K562 (cell line): ENCODE measurements around the gene RTN4. TPM values are rescaled to one million over a fixed set of nuclear protein-coding genes. Genes with fewer than 3 reads are reported as not detected.
A peak's percentile ranks its signal among the peaks of the same experiment; 100 is the strongest.

ENCODE experiments used
- ATAC-seq: fragments of 200-7000 bp; cut with Tn5 transposase; 3 replicates; pipeline ENCODE4 v1.9.1; 2020; ENCODE audit warnings: moderate library complexity
- BruUV-seq: library from RNA; stranded (reverse); fragments of 400-500 nt; replicated peaks from 2 replicates; lab custom pipeline; 2021; lab: Mats Ljungman, UMichigan
- CTCF ChIA-PET: fragments of 300-600 bp; formaldehyde crosslinking; extraction: SDS; loops from one replicate; lab custom pipeline; 2021; ENCODE audit warnings: low intra/inter-chr PET ratio; lab: Yijun Ruan, JAX
- POLR2A ChIA-PET: fragments of 300-600, 350-650 bp; sonication (Branson Sonifier 250); formaldehyde crosslinking; extraction: SDS; loops from one replicate; lab custom pipeline; 2021; ENCODE audit warnings: antibody characterized with exemption, inconsistent platforms; lab: Yijun Ruan, JAX
- DNase-seq, 4 experiments: peaks; one replicate each; pipeline versions ENCODE4 v3.0.0 to v3.0.0-alpha.2; 2011 to 2018; ENCODE audit warnings: low spot score in 3 of 4, mixed read lengths in 3 of 4; ENCODE audit errors: extremely low read depth in 1 of 4
- FAIRE-seq: peaks from 2 replicates; lab custom pipeline; 2011; peaks lifted over from hg19 to GRCh38; lab: Jason Lieb, UNC
- H2AFZ ChIP-seq: 2 replicates; pipeline ENCODE4 v1.6.0; 2011; ENCODE audit warnings: low read depth, low read length, control low read depth, inconsistent platforms
- H3K27ac ChIP-seq: fragments of 200-600 bp; 3 replicates; pipeline ENCODE4 v1.8.0; 2011; ENCODE audit warnings: low read depth, mild to moderate bottlenecking, control low read depth, inconsistent platforms, low read length, moderate library complexity, mixed read lengths; ENCODE audit errors: extremely low read depth
- H3K27me3 ChIP-seq, 2 experiments: fragments of 300-600 bp in 1 of 2; 2 replicates in 1 of 2; 3 replicates in 1 of 2; pipeline versions ENCODE4 v1.6.0 to v1.8.0; 2011; ENCODE audit warnings: inconsistent platforms in 2 of 2, low read length in 2 of 2, mild to moderate bottlenecking in 1 of 2, mixed read lengths in 1 of 2, moderate library complexity in 1 of 2; ENCODE audit not compliant: control insufficient read depth in 2 of 2, insufficient read depth in 2 of 2
- H3K36me3 ChIP-seq: fragments of 300-600 bp; 3 replicates; pipeline ENCODE4 v1.8.0; 2011; ENCODE audit warnings: mild to moderate bottlenecking, low read length, inconsistent platforms; ENCODE audit not compliant: control insufficient read depth, insufficient read depth
- H3K4me1 ChIP-seq, 2 experiments: fragments of 200-600 bp in 1 of 2; replicated peaks in 1 of 2; 2 replicates in 1 of 2; 3 replicates in 1 of 2; pipeline versions ENCODE4 v1.5.1 to v1.8.0; 2011; ENCODE audit warnings: inconsistent platforms in 2 of 2, low read length in 2 of 2, mild to moderate bottlenecking in 1 of 2, mixed read lengths in 1 of 2, moderate library complexity in 1 of 2; ENCODE audit not compliant: control insufficient read depth in 2 of 2, insufficient read depth in 2 of 2
- H3K4me2 ChIP-seq: 2 replicates; pipeline ENCODE4 v1.6.1; 2011; ENCODE audit warnings: low read length, control low read depth, inconsistent platforms, mixed read lengths; ENCODE audit not compliant: insufficient read depth
- H3K4me3 ChIP-seq: fragments of 200-600 bp; sonication (generic), shearing (Covaris generic); 2 replicates; pipeline ENCODE4 v1.5.1; 2016; ENCODE audit warnings: control low read depth, inconsistent platforms
- H3K79me2 ChIP-seq: fragments of 200-600 bp; 3 replicates; pipeline ENCODE4 v1.8.0; 2011; ENCODE audit warnings: low read length, inconsistent platforms; ENCODE audit not compliant: control insufficient read depth, insufficient read depth
- H3K9ac ChIP-seq, 2 experiments: 2 replicates each; pipeline versions ENCODE4 v1.6.0 to v1.6.1; 2011; ENCODE audit warnings: low read depth in 2 of 2, low read length in 2 of 2, control low read depth in 1 of 2, inconsistent platforms in 1 of 2, mild to moderate bottlenecking in 1 of 2, mixed read lengths in 1 of 2; ENCODE audit not compliant: insufficient read depth in 1 of 2
- H3K9me1 ChIP-seq: one replicate; pipeline ENCODE4 v1.6.0; 2011; ENCODE audit warnings: inconsistent platforms, mild to moderate bottlenecking, low read length, moderate library complexity; ENCODE audit not compliant: control insufficient read depth, insufficient read depth
- H3K9me3 ChIP-seq: replicated peaks from 2 replicates; pipeline ENCODE4 v1.5.1; 2011; ENCODE audit warnings: low read depth, low read length, inconsistent platforms; ENCODE audit not compliant: control insufficient read depth, insufficient read depth
- H4K20me1 ChIP-seq: replicated peaks from 2 replicates; pipeline ENCODE4 v1.6.1; 2011; ENCODE audit warnings: low read length, inconsistent platforms, mixed read lengths; ENCODE audit not compliant: control insufficient read depth, insufficient read depth
- ARID4B ChIP-seq: sonication (generic); formaldehyde crosslinking; IDR thresholded peaks from 2 replicates; pipeline ENCODE4 v1.8.0; 2022; ENCODE audit warnings: mild to moderate bottlenecking, missing genetic modification reagents
- CHD1 ChIP-seq: fragments of 200-600 bp; sonication (generic); IDR thresholded peaks from one replicate; pipeline ENCODE4 v1.6.1; 2012; ENCODE audit warnings: mild to moderate bottlenecking, moderate library complexity, low read length, inconsistent platforms
- E2F1 ChIP-seq: sonication (generic); formaldehyde crosslinking; IDR thresholded peaks from 2 replicates; pipeline ENCODE4 v1.8.1; 2023; ENCODE audit warnings: mild to moderate bottlenecking, missing genetic modification reagents, moderate library complexity
- HOMEZ ChIP-seq: fragments of 250-450 bp; sonication (Bioruptor Pico); IDR thresholded peaks from 2 replicates; pipeline ENCODE4 v1.4.0; 2020; ENCODE audit warnings: mild to moderate bottlenecking, moderate library complexity
- KDM1A ChIP-seq, 2 experiments: fragments of 450-650 bp; IDR thresholded peaks; 2 replicates each; pipeline ENCODE4 v1.6.1; 2016; ENCODE audit warnings: mild to moderate bottlenecking in 2 of 2
- MLLT1 ChIP-seq, 2 experiments: fragments of 450-650 bp; IDR thresholded peaks; 2 replicates each; pipeline ENCODE4 v1.6.1; 2016
- MTA3 ChIP-seq: fragments of 450-650 bp; formaldehyde crosslinking; IDR thresholded peaks from 2 replicates; pipeline ENCODE4 v1.6.1; 2017; ENCODE audit warnings: mild to moderate bottlenecking, borderline replicate concordance
- NFRKB ChIP-seq: fragments of 450-650 bp; IDR thresholded peaks from 2 replicates; pipeline ENCODE4 v1.6.1; 2016; ENCODE audit warnings: low read depth
- PHF8 ChIP-seq: fragments of 200-600 bp; sonication (generic); IDR thresholded peaks from 2 replicates; pipeline ENCODE4 v1.6.1; 2012; ENCODE audit warnings: mixed run types, mild to moderate bottlenecking, inconsistent platforms, low read length, moderate library complexity, borderline replicate concordance
- TCFL5 ChIP-seq: fragments of 250-450 bp; sonication (Bioruptor Pico); conservative IDR thresholded peaks from 2 replicates; pipeline ENCODE4 v1.6.1; 2021; ENCODE audit warnings: mild to moderate bottlenecking, moderate library complexity, matching md5 sums
- ZFP30 ChIP-seq: fragments of 250-450 bp; sonication (Bioruptor Pico); IDR thresholded peaks from 2 replicates; pipeline ENCODE4 v1.8.0; 2022; ENCODE audit warnings: moderate library complexity, mild to moderate bottlenecking, inconsistent platforms, borderline replicate concordance
- ZNF780A ChIP-seq: fragments of 250-450 bp; sonication (Bioruptor Pico); IDR thresholded peaks from 2 replicates; pipeline ENCODE4 v1.5.0; 2021; ENCODE audit warnings: mild to moderate bottlenecking
- WGBS: fragments of 100-300 bp; shearing (Covaris generic); methylation state at CpG from one replicate; pipeline ENCODE4 v1.1.6; 2016; ENCODE audit warnings: low coverage, mixed read lengths; ENCODE audit not compliant: insufficient coverage; ENCODE audit errors: missing lambda C conversion rate; 5-methylcytosine and 5-hydroxymethylcytosine counted together
- in situ Hi-C: fragments of 300-500 bp; cut with MboI; formaldehyde crosslinking; loops from 4 replicates; pipeline ENCODE4 v1.15.0; 2018; ENCODE audit warnings: inconsistent platforms, mixed read lengths
- intact Hi-C: fragments of 100-400 bp; cut with micrococcal nuclease; formaldehyde crosslinking; loops from 2 replicates; pipeline ENCODE4 v1.14.2; 2022
- polyA plus RNA-seq, 8 experiments: library from polyadenylated mRNA; depleted of rRNA in 4 of 8; stranded (reverse) in 5 of 8; unstranded in 3 of 8; fragments of >200 nt; fragmentation: Nextera tagmentation in 2 of 8; fragmentation: Illumina TruSeq in 1 of 8; extraction: Ambion mirVana in 2 of 8; extraction: Trizol in 1 of 8; gene quantifications; 2 replicates each; pipeline versions ENCODE4 v1.2.1 to v1.2.3, GENCODE V29; 2011 to 2014; ENCODE audit warnings: inconsistent platforms in 1 of 8, missing spikeins in 1 of 8
- total RNA-seq, 7 experiments: library from RNA; depleted of rRNA in 6 of 7; stranded (reverse); fragments of >200 nt in 6 of 7; fragmentation: Illumina TruSeq in 2 of 7; extraction: Trizol in 2 of 7; gene quantifications; 2 replicates each; pipeline versions ENCODE4 v1.2.1 to v1.2.3, GENCODE V29; 2011 to 2021; ENCODE audit warnings: low replicate concordance in 1 of 7

RTN4 gene
- total and polyA plus RNA-seq, 9 of the 15 experiments (the other 6 are each of a cell fraction or from before 2014, with no cell fraction given), result 73.0 to 248 (median 116) TPM

- intact Hi-C loops, result loop anchor here (2.0 to 5.0 kb wide), 2 partner anchors 33 to 370 kb away; partner anchors contain the start of gene CCDC88A
- POLR2A ChIA-PET, result interaction anchor here (0.5 to 4.1 kb wide), 37 partner anchors 8 to 457 kb away, joined by 3 to 24 read pairs (median 4); partner anchors contain the start of gene RPS27A
- TF ChIP-seq NFRKB (no peak), PHF8 (no peak), ZNF780A (no peak), CHD1 (peak; percentile 32), MLLT1 (IDR thresholded peaks at IDR 0.05) (peak; percentile 12 to 67; a peak in 3 of 4 replicates), ARID4B (peak; percentile 29; the same call in 1 of the 2 replicates), E2F1 (CRISPR knock-in tag) (no peak), HOMEZ (CRISPR knock-in tag) (no peak), KDM1A (IDR thresholded peaks at IDR 0.05) (no peak), TCFL5 (CRISPR knock-in tag) (no peak), MTA3 (peak; percentile 18; the same call in 1 of the 2 replicates), ZFP30 (CRISPR knock-in tag) (no peak)
These were observed 2.5 kb downstream of the RTN4 start for GRCh38 chr2:55047677-55048299.

More at GRCh38 chr2:55047677-55048299, 2.5 kb downstream of the RTN4 start:
- ATAC-seq, result peak; percentile 26
- no TSS peak for BruUV-seq
- Histone ChIP-seq H3K4me1 (peaks cover 5 to 7% of the 10 kb centered on the region in 2 experiments; a peak in 4 of 5 replicates), H3K9me3 (no peaks in the 10 kb centered on the region), H4K20me1 (peaks cover 47% of the 10 kb centered on the region), H3K4me3 (peak overlapping the region; percentile 89), H3K79me2 (peaks cover 93% of the 10 kb centered on the region), H3K36me3 (peaks cover 22% of the 10 kb centered on the region), H3K9ac (peak overlapping the region; percentile 80 to 97; a peak in 3 of 4 replicates), H3K27ac (peak overlapping the region; percentile 94), H3K27me3 (no peaks in the 10 kb centered on the region), H3K4me2 (peak overlapping the region; percentile 95), H3K9me1 (no peaks in the 10 kb centered on the region), H2AFZ (no peak overlapping the region)
- CTCF ChIA-PET, result interaction anchor here (2.1 kb wide), 1 partner anchor 119 kb away, joined by 13 read pairs; no protein-coding TSS in a partner anchor
- under 1% methylated on average over 9 of the region's 9 CpGs for WGBS
- peak; percentile 35 for FAIRE-seq
- in situ Hi-C loops, result loop anchor here (5.0 kb wide), 1 partner anchor 125 kb away; no protein-coding TSS in a partner anchor
- DNase-seq, result peak in 1 of 4 experiments; percentile 55
